Activated naive CD8-positive, alpha-beta T cell treated with anti-CD3 and anti-CD28 coated beads, Interleukin-2, amount 50 U/mL, for 16 hours (primary cell): Measurements from ENCODE around the gene PCDH1.

ENCODE experiments used
- DNase-seq: peaks from one replicate; pipeline ENCODE4 v3.0.0-alpha.2; 2020; ENCODE audit warnings: low read depth, low spot score

PCDH1 gene

GRCh38 chr5:141855265-141856036, 22.8 kb downstream of the PCDH1 start:
- no peak for DNase-seq

DNA sequence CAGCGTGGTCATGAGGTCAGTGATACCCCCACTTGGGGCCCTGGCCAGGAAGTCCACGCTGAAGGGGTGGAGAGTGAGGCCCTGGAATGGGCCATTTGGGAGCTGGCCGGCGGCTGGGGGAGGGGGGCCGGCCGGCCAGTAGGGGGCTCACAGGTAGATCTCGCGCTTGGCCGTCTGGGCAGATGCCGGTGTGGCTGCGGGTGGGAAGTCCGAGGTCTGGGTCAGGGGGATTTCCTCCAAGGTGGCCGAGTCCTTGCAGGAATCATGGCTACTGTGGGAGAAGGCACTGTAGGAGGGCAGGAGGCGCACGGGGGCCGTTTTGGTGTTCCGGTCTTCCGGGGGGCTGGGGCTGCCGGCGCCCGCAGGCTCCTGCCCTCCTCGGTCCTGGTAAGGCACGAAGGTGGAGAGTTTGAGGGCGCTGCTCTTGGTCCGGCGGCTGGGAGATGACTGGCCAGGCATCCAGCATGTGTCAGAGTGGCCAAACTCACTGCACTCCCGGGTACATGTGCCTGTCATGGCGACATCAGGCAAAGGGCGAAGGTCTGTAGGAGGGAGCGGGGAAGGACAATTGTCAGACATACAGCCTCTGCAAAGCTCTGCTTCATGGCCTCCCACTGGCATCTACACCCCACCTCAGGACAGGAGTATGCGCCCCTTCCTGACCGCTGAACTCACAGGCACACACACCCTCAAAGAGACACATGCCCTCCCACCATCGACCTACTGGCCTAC, 24.1 kb downstream of the PCDH1 start:
- no peak for DNase-seq

DNA sequence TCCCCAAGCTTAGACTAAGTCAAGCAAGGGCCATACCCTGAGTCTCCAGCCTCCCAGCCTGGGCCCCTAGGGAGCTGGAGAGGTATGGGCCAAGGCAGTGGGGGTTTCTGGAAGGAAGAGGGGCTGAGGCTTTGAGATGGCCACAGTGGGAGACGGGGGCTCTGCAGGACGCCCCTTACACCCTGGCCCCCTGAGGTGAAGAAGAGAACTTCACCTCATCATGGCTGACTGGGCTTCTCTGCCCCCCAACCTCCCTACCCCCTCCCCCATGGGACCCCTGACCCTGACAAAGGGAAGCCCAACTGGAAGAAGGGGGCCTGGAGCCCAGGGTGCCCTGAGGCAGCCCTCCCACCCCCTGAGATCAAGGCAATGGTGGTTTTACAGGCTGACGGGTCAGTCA, 25.8 kb downstream of the PCDH1 start:
- DNase-seq, result no peak

GRCh38 chr5:141851195-141851874, 26.9 kb downstream of the PCDH1 start:
- no peak for DNase-seq

DNA sequence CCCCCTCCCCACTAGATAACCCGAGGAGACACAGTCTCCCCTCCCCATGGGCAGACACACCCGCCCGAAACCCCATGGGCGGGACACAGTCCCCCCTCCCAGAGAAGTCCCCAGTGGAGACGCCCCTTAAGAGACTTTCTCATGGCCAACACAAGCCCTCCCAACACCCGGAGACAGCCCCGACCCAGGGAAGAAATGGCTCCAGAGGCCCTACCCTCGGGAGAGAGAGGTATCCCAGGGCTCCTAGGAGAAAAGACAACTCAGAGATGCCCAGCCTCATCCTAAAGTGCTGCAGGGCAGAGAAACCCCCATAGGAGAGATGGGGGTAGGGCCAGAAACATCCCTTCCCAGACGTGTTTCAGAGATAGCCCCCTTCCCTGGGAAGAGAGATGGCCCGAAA, 27.4 kb downstream of the PCDH1 start:
- no peak for DNase-seq

DNA sequence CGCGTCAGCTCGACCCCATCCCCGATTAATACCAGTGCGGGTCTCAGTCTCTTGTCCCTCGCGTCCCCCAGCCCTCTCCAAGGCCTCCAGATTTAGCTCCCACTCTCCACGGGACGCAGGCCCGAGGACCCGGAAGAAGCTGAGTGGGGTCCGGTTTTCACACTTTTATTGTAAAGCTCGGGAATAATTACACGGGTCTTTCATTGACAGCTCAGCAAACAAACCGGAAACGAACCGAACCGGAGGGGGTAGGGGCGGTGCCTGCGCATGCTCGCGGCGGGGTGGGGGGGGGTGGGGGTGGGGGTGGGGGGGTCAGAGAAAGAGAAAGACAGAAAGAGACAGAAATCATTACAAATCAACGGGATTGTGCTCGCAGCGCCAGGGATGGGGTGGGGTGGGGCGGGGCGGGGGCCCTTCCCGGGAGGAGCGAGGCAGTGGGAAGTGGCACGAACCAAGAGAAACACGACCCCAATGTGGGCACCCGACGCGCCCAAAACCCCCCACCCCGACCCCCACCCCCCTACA, 27.9 kb downstream of the PCDH1 start:
- no peak for DNase-seq

- DNase-seq, result no peak
Observed at GRCh38 chr5:141849415-141850243, 28.6 kb downstream of the PCDH1 start.

DNA sequence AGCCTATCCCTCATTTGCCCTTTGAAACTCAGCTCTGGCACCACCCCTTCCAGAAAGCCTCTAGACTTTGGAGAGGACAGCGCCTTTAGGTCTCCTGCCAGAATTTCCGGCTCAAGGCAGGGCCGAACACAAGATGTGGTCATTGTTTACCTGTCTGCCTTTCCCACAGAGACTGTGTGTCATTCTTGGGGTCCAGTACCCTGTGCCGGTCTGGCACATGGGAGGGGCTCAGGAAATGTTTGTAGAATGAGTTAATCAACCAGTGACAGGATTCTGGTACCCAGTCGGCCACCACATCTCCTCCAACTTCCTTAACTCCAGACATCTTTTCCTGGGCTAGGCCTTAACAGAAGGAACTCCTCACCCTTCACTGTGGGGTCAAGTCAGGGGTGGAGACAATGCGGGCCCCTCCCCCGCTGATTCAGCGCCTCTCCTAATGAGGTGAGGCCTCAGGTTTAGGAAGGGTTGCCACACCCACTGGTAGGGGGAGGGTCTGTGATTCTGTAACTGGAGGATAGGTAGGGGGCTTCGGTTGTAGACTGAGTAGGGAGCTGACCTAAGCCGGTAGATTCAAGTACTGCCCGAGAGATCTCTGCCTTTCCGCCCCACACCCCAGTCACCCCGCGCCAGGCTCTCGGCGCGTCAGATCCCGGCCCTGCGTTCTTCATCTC, 29.3 kb downstream of the PCDH1 start:
- DNase-seq, result no peak

GRCh38 chr5:141846031-141846430, 32.2 kb downstream of the PCDH1 start:
- DNase-seq, result no peak

- no peak for DNase-seq
Observed at GRCh38 chr5:141845371-141845851, 32.8 kb downstream of the PCDH1 start.

- DNase-seq, result no peak
Observed at GRCh38 chr5:141844414-141845097, 33.7 kb downstream of the PCDH1 start.

DNA sequence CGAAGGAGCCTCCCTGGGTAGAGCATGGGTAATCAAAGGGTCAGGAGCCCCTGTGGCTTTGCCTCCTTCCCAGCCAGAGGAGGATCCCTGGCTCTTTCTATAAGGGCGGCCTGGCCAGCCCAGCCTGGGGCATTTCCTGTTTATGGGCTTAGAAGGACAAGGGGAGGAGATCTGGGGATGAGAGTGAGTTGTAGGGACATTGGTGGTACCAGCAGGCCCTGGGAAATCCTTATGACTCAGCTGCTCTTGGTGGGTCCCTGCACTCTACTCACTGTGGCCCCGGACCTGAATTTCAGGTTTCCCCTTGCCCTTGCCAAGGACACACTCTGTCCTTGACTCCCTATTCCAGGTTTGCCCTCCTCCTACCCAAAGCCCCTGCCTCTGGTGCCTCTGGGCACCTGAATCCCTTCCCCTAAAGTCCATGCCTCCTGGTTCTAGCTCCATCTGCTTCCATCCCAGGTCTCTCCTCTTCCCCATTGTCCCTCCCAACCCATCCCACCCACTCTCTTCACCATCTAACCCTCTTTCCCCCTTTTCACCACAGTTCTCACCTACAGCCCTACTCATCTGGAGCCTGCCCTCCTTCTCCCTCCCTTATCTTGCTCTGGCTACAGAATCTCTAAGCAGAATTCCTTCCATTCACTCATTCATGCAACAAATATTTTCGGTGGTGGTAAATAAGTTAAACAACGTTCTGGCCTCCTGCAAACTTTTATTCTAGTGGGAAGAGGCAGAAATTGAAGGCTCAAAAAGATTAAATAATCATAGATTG, 34.9 kb downstream of the PCDH1 start:
- no peak for DNase-seq

DNA sequence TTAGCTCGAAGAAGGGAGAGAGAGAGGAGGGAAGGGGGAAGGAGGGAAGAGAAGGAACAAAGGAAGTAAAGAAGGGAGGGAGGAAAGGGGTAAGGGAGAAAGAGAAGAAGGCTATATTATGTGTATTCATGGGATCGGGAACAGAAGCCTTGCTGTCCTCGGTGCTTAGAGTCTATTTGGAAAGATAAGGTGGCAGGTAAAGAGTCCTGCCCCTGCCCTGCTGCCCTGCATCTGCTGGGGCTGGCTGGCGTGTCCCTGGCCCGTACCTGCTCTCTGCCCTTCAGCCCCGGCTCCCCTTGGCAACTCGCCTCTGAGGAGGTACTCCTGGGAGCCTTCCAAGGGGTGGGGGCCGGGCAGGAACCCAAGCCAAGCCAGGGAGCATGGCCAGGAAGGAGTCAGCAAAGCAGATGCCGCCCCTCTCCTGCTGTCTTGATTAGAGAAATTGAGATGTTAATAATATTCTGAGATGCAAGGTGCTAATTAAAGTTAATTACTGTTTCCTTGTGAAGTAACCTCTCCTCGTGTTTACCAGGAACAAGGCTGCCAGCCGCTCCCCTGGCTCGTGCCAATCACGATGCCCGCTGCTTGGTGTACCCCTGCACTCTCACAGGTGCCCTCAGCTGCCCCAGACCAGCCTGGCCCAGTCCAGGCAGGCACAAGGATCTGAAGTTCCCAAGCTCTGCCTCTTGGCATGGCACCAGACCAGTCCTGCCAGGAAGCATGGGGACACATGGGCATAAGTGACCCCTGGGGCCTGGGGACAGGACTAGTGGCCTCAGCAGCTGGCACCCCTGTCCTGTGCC, 36.6 kb downstream of the PCDH1 start:
- no peak for DNase-seq

DNA sequence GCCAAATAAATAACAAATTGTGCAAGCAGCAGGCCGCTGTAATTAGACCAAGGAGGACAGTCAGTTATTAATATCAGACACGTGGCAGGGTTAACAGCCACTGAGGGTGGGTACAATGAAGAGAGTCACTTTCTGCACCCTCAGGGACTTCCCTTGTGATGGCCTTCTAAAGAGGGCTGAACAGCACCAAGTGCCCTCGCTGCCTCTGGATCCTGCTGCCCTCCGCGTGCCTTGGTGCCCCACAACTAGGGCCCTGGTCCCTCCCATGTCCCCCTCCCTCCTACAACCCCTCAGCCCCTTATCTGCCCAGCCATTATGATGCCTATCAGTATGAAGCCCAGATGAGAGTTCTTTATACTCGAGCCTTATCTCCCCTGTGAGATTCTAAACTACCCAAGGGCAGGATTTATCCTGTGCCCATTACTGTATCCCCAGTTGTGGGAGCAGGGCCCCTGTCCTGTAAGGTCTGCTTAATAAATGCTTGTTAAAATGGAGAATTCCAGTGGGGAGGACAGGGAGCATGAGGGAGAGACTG, 37.3 kb downstream of the PCDH1 start:
- no peak for DNase-seq

- no peak for DNase-seq
Observed at GRCh38 chr5:141840280-141840812, 37.9 kb downstream of the PCDH1 start.

- no peak for DNase-seq
Observed at GRCh38 chr5:141839015-141839513, 39.1 kb downstream of the PCDH1 start.

GRCh38 chr5:141838326-141839014, 39.7 kb downstream of the PCDH1 start:
- DNase-seq, result no peak
